SK-N-SH treated with all-trans-retinoic acid at 6 μM for 48 hours (cell line): ENCODE results near the gene PIAS2.

Experiments used
- ATAC-seq: fragments of 200-7000 bp; cut with Tn5 transposase; 3 replicates; pipeline ENCODE4 v1.9.1; 2020; ENCODE audit warnings: mild to moderate bottlenecking, moderate library complexity
- ARNTL ChIP-seq: fragments of 450-650 bp; formaldehyde crosslinking; IDR thresholded peaks from 2 replicates; pipeline ENCODE4 v1.5.0; 2020; ENCODE audit warnings: low read depth, mild to moderate bottlenecking, moderate library complexity, borderline replicate concordance
- BACH2 ChIP-seq: fragments of 250-450 bp; sonication (Bioruptor Pico); IDR thresholded peaks from 2 replicates; pipeline ENCODE4 v1.9.0; 2021; ENCODE audit warnings: mild to moderate bottlenecking, borderline replicate concordance
- CSDC2 ChIP-seq: fragments of 250-450 bp; sonication (Bioruptor Pico); IDR thresholded peaks from 2 replicates; pipeline ENCODE4 v1.5.0; 2020; ENCODE audit warnings: mild to moderate bottlenecking, moderate library complexity
- ESRRG ChIP-seq: fragments of 250-450 bp; sonication (Bioruptor Pico); IDR thresholded peaks from 2 replicates; pipeline ENCODE4 v1.6.1; 2021; ENCODE audit warnings: mild to moderate bottlenecking
- ISL1 ChIP-seq: fragments of 250-450 bp; sonication (Bioruptor Pico); IDR thresholded peaks from 2 replicates; pipeline ENCODE4 v2.1.2; 2022; ENCODE audit warnings: mild to moderate bottlenecking, moderate library complexity
- OSR1 ChIP-seq: fragments of 250-450 bp; sonication (Bioruptor Pico); IDR thresholded peaks from 2 replicates; pipeline ENCODE4 v1.8.0; 2022; ENCODE audit warnings: moderate library complexity, mild to moderate bottlenecking, inconsistent platforms
- PATZ1 ChIP-seq: fragments of 250-450 bp; sonication (Bioruptor Pico); IDR thresholded peaks from 2 replicates; pipeline ENCODE4 v1.8.0; 2020; ENCODE audit warnings: mild to moderate bottlenecking, moderate library complexity, borderline replicate concordance
- PPARA ChIP-seq: fragments of 250-450 bp; sonication (Bioruptor Pico); IDR thresholded peaks from 2 replicates; pipeline ENCODE4 v1.5.0; 2020; ENCODE audit warnings: mild to moderate bottlenecking, borderline replicate concordance
- RARB ChIP-seq: fragments of 250-450 bp; sonication (Bioruptor Pico); IDR thresholded peaks from 2 replicates; pipeline ENCODE4 v1.8.0; 2021; ENCODE audit warnings: mild to moderate bottlenecking, moderate library complexity
- TCF4 ChIP-seq: fragments of 250-450 bp; sonication (Bioruptor Pico); IDR thresholded peaks from 2 replicates; pipeline ENCODE4 v1.8.0; 2021; ENCODE audit warnings: mild to moderate bottlenecking, moderate library complexity, borderline replicate concordance
- TOX ChIP-seq: fragments of 250-450 bp; sonication (Bioruptor Pico); IDR thresholded peaks from 2 replicates; pipeline ENCODE4 v1.8.0; 2021; ENCODE audit warnings: mild to moderate bottlenecking, moderate library complexity, borderline replicate concordance
- ZC3H10 ChIP-seq: fragments of 250-450 bp; sonication (Bioruptor Pico); IDR thresholded peaks from 2 replicates; pipeline ENCODE4 v1.5.1; 2021; ENCODE audit warnings: mild to moderate bottlenecking, moderate library complexity
- ZFP3 ChIP-seq: fragments of 250-450 bp; sonication (Bioruptor Pico); IDR thresholded peaks from 2 replicates; pipeline ENCODE4 v1.5.0; 2020; ENCODE audit warnings: mild to moderate bottlenecking, moderate library complexity
- ZFP30 ChIP-seq: fragments of 450-650 bp; formaldehyde crosslinking; IDR thresholded peaks from 2 replicates; pipeline ENCODE4 v1.5.0; 2022; ENCODE audit warnings: mild to moderate bottlenecking, moderate library complexity
- ZNF565 ChIP-seq: fragments of 450-650 bp; formaldehyde crosslinking; conservative IDR thresholded peaks from 2 replicates; pipeline ENCODE4 v1.5.0; 2020; ENCODE audit warnings: low read depth, mild to moderate bottlenecking, moderate library complexity
- ZNF70 ChIP-seq: fragments of 450-650 bp; formaldehyde crosslinking; IDR thresholded peaks from 2 replicates; pipeline ENCODE4 v1.5.0; 2020; ENCODE audit warnings: mild to moderate bottlenecking, moderate library complexity
- ZNF8 ChIP-seq: fragments of 450-650 bp; formaldehyde crosslinking; IDR thresholded peaks from 2 replicates; pipeline ENCODE4 v1.5.0; 2020; ENCODE audit warnings: mild to moderate bottlenecking, moderate library complexity
- TF ChIP-seq, protein P1 (sequence below): fragments of 250-450 bp; sonication (Bioruptor Pico); IDR thresholded peaks from 2 replicates; pipeline ENCODE4 v1.8.0; 2021; ENCODE audit warnings: low read depth, mild to moderate bottlenecking, moderate library complexity, borderline replicate concordance
- TF ChIP-seq, protein P2 (sequence below): fragments of 250-450 bp; sonication (Bioruptor Pico); IDR thresholded peaks from 2 replicates; pipeline ENCODE4 v1.5.0; 2020; ENCODE audit warnings: mild to moderate bottlenecking, moderate library complexity

The PIAS2 gene

GRCh38 chr18:46888965-46889364 is 28.3 kb downstream of the PIAS2 start:
- TF ChIP-seq ZNF565 (CRISPR knock-in tag) (no peak), BACH2 (CRISPR knock-in tag) (no peak), TOX (no peak), ZFP30 (CRISPR knock-in tag) (no peak), PATZ1 (no peak), ISL1 (CRISPR knock-in tag) (no peak), ESRRG (CRISPR knock-in tag) (no peak), CSDC2 (CRISPR knock-in tag) (no peak), ZNF70 (CRISPR knock-in tag) (no peak), ZFP3 (CRISPR knock-in tag) (no peak), ZNF8 (CRISPR knock-in tag) (no peak), ZC3H10 (CRISPR knock-in tag) (no peak), ARNTL (no peak), RARB (CRISPR knock-in tag) (no peak)
- TF ChIP-seq, protein P1, sequence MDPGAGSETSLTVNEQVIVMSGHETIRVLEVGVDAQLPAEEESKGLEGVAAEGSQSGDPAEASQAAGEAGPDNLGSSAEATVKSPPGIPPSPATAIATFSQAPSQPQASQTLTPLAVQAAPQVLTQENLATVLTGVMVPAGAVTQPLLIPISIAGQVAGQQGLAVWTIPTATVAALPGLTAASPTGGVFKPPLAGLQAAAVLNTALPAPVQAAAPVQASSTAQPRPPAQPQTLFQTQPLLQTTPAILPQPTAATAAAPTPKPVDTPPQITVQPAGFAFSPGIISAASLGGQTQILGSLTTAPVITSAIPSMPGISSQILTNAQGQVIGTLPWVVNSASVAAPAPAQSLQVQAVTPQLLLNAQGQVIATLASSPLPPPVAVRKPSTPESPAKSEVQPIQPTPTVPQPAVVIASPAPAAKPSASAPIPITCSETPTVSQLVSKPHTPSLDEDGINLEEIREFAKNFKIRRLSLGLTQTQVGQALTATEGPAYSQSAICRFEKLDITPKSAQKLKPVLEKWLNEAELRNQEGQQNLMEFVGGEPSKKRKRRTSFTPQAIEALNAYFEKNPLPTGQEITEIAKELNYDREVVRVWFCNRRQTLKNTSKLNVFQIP (CRISPR knock-in tag) = no peak
- TF ChIP-seq, protein P2, sequence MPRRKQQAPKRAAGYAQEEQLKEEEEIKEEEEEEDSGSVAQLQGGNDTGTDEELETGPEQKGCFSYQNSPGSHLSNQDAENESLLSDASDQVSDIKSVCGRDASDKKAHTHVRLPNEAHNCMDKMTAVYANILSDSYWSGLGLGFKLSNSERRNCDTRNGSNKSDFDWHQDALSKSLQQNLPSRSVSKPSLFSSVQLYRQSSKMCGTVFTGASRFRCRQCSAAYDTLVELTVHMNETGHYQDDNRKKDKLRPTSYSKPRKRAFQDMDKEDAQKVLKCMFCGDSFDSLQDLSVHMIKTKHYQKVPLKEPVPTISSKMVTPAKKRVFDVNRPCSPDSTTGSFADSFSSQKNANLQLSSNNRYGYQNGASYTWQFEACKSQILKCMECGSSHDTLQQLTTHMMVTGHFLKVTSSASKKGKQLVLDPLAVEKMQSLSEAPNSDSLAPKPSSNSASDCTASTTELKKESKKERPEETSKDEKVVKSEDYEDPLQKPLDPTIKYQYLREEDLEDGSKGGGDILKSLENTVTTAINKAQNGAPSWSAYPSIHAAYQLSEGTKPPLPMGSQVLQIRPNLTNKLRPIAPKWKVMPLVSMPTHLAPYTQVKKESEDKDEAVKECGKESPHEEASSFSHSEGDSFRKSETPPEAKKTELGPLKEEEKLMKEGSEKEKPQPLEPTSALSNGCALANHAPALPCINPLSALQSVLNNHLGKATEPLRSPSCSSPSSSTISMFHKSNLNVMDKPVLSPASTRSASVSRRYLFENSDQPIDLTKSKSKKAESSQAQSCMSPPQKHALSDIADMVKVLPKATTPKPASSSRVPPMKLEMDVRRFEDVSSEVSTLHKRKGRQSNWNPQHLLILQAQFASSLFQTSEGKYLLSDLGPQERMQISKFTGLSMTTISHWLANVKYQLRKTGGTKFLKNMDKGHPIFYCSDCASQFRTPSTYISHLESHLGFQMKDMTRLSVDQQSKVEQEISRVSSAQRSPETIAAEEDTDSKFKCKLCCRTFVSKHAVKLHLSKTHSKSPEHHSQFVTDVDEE = no peak
- no peak for ATAC-seq

- TF ChIP-seq OSR1 (CRISPR knock-in tag) = no peak
- TF ChIP-seq CSDC2 (CRISPR knock-in tag) = no peak
- no peak for TF ChIP-seq ZC3H10 (CRISPR knock-in tag)
- TF ChIP-seq ESRRG (CRISPR knock-in tag) = no peak
- no peak for TF ChIP-seq PATZ1
- TF ChIP-seq, protein P2 = no peak
- TF ChIP-seq, protein P1 (CRISPR knock-in tag) = no peak
- TF ChIP-seq TCF4 (CRISPR knock-in tag) = no peak
- TF ChIP-seq ZFP3 (CRISPR knock-in tag) = no peak
- TF ChIP-seq ZFP30 (CRISPR knock-in tag) = no peak
- TF ChIP-seq TOX = no peak
- no peak for TF ChIP-seq ARNTL
- no peak for TF ChIP-seq PPARA (CRISPR knock-in tag)
- no peak for ATAC-seq
Measured at GRCh38 chr18:46886893-46887292, 30.4 kb downstream of the PIAS2 start.
